Measurements from ENCODE around the gene ACAD10.
"Not testable (repeated sequence)": the region's sequence is repeated elsewhere in the genome, so short reads cannot be mapped to it uniquely, and the experiment has no call there.

ACAD10 gene

GRCh38 chr12:111748867-111749266 is 63.0 kb downstream of the ACAD10 start:
- DNase-seq (ENCODE audit: low read depth in 2 of 3, low spot score in 2 of 3) = no peak

DNA sequence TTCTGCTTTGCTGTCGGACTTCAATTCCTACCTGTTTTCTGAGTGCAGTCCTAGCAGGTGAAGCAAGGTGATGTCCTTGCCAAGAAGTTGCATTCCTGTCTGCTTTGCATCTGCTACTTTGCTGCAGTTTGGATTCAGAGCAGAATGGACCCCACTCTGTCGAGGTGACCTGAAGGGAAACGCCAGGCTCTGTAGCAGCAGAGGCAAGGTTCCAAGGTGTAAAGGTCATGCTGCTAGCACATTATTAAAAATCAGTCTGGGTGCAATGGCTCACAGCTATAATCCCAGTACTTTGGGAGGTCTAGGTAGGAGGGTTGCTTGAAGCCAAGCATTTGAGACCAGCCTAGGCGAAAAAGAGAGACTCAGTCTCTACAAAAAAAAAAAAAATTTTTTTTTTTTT is 63.5 kb downstream of the ACAD10 start:
- DNase-seq (ENCODE audit: low read depth in 2 of 3, low spot score in 2 of 3) = no peak

GRCh38 chr12:111753144-111753881 is 67.5 kb downstream of the ACAD10 start:
- DNase-seq (ENCODE audit: low read depth in 2 of 3, low spot score in 2 of 3) = no peak

- DNase-seq (ENCODE audit: low read depth in 2 of 3, low spot score in 2 of 3) = no peak
Observed at GRCh38 chr12:111754671-111755070, 68.8 kb downstream of the ACAD10 start.

DNA sequence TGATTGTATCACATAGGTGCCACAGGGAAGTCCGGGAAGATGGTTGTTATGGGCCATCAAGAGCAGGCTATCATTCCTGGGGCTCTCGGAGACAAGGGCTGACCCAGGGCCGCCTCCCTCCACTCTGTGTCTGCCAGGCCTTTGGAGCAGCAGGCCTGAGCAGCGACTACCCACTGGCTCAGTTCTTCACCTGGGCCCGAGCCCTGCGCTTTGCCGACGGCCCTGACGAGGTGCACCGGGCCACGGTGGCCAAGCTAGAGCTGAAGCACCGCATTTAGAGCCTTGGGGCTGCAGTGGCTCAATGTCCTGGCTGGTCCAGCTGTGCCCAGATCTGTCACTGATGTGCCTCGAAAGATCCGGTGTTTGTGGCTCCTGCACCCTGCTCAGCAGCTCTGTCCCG is 70.3 kb downstream of the ACAD10 start:
- DNase-seq (ENCODE audit: low read depth in 2 of 3, low spot score in 2 of 3) = no peak

DNA sequence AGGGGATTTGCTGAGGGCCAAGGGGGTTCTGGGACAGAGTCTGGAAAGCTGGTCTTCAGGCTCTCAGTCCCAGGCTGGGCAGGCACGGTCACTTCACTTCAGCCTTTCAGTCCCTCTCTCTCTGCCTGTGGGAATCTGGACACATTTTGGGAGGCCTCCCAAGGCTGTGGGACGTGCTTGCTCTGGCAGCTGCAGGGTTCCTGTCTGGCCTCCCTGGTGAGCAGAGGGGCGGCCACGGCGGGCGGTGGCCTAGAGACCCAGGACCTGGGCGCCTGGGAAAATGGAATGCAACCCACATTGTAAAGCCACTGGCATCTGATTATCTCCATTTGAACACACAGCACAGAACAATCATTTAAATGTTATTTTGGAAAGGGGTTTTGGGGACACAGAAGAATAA is 70.8 kb downstream of the ACAD10 start:
- no peak for DNase-seq (ENCODE audit: low read depth in 2 of 3, low spot score in 2 of 3)

DNA sequence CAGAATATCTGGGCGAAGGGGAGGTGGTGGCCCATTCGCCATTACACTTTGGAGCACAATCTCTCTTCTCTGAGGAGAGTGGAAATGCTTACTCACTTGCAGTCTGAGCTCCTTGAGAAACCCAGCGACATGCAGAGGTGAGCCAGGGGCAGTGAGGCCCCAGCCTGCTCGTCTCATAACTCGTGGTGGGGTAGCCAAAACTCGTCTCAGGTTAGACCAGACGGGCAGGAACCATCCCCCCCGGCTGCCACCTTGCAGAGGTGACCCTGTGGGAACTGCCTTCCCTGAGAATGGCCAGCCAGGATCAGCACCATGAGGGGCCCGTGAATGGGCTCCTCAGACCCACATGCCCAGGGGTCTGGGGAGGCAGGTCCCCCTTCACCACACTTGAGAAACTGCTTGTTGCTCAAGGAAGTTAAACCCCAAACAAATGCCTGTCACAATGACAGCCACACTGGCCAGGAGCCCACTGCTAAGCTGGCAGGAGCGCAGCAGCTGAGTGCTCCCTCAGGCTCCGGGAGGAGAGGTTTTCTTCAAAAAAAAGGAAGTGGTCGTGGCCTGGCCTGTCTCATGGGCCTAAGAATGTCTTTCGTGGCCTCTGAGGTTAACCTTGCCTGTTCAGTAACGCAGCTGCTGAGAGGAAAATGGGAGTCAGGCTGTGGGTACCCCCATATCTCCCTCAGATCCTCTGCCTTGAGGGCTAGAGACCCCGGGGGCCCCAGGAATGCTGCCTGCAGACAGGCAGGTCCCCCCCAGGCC is 71.7 kb downstream of the ACAD10 start:
- DNase-seq (ENCODE audit: low read depth in 2 of 3, low spot score in 2 of 3) = no peak

- no peak for DNase-seq (ENCODE audit: low read depth in 2 of 3, low spot score in 2 of 3)
Observed at GRCh38 chr12:111758120-111758561, 72.3 kb downstream of the ACAD10 start.

GRCh38 chr12:111759271-111759670 is 73.4 kb downstream of the ACAD10 start:
- no peak for DNase-seq (ENCODE audit: low read depth in 2 of 3, low spot score in 2 of 3)

- no peak for DNase-seq (ENCODE audit: low read depth in 2 of 3, low spot score in 2 of 3)
Observed at GRCh38 chr12:111759991-111760390, 74.1 kb downstream of the ACAD10 start.

DNA sequence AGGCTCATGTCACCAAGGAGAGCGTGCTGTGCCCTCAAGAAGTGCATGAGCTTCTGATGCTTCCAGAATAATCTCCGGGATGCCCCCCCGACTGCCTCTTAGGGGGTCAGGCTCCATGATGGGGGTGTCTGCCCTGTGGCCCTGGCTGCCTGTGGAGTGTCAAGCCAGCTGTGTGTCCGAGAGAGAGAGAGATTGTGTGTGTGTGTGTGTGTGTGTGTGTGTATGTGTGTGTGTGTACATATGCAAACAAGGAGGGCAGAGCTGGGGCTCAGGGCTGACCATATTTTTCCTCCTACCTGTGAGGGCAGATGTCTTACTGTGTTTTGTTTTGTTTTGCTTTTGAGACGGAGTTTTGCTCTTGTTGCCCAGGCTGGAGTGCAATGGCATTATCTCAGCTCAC is 75.2 kb downstream of the ACAD10 start:
- no peak for DNase-seq (ENCODE audit: low read depth in 2 of 3, low spot score in 2 of 3)

- no peak for DNase-seq (ENCODE audit: low read depth in 2 of 3, low spot score in 2 of 3)
Observed at GRCh38 chr12:111761706-111762105, 75.9 kb downstream of the ACAD10 start.

GRCh38 chr12:111763552-111763951 is 77.7 kb downstream of the ACAD10 start:
- DNase-seq (ENCODE audit: low read depth in 2 of 3, low spot score in 2 of 3) = not testable (repeated sequence)

- DNase-seq (ENCODE audit: low read depth in 2 of 3, low spot score in 2 of 3) = no peak
Observed at GRCh38 chr12:111764120-111764821, 78.4 kb downstream of the ACAD10 start.

DNA sequence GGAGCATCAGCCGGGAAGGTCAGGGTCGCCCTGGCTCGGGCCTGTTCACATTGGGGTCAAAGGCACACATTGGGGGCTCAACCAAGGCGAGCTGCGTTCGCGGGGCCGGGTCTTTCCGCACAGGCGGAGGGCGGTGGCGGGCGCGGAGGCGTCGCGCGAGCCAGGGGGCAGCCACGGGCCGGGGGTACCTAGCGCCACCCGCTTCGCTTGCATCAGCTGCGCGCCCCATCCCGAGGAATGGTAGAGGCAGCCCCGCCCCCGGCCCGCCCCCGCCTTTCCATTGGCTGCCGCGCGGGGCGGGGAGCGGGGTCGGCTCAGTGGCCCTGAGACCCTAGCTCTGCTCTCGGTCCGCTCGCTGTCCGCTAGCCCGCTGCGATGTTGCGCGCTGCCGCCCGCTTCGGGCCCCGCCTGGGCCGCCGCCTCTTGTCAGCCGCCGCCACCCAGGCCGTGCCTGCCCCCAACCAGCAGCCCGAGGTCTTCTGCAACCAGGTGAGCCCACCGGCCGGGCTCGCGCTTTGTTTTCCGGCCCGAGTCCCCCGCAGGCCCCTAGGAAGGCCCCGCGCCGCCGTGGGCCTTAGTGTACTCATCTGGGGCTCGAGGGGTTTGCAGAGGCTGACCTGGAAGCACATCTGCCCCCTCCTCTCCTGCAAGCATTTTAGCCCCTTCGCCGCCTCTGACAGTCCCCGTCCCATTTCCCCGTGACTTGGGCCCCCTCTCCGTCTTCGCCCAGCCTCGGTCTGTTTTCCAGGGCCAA is 80.9 kb downstream of the ACAD10 start, which contains the start of gene ALDH2:
Gene ALDH2, plus strand, starts transcription at position 326 of the 754 bp plus-strand sequence. Its CDS starts 50 bp downstream, at position 376.
- peak in 1 of 3 experiments; percentile 27 for DNase-seq (ENCODE audit: low read depth in 2 of 3, low spot score in 2 of 3)

DNA sequence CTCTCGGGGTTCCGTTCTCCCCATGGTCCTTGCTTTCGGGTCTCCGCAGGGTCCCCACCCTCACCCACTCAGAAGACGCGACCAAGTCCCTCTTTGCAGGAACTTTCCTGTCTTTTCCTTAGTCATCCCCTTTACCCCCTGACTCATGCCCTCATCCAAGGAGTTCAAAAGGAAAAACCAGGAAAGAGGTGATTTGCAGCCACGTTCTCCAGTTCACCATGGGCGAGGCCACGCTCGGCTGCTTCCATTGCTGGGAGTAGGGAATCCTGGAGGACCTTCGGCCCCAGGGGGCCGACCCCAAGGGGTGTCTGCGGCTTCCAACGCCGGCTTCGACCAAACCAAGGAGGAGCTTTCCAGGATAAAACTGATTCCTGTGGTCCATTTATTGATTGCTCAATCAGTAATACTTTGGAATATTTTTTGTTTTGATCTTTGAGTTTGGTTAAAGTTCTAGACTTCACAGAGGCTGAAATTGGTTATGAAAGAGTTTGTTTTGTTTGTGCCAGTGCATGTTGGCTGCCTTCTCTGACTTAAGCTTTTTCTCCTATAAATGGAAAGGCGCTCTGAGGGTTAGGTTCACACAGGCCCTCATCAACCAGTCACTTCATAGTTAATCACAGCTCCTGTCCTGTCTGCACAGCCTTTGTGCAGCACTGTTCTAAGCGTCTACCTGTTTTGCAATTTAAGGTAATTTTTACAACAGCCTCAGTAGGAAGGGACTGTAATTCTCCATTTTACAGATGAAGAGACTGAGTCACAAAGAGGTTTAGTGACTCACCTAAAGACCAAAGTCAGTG is 81.7 kb downstream of the ACAD10 start:
- no peak for DNase-seq (ENCODE audit: low read depth in 2 of 3, low spot score in 2 of 3)

GRCh38 chr12:111768159-111768895 is 82.5 kb downstream of the ACAD10 start:
- DNase-seq (ENCODE audit: low read depth in 2 of 3, low spot score in 2 of 3) = no peak

DNA sequence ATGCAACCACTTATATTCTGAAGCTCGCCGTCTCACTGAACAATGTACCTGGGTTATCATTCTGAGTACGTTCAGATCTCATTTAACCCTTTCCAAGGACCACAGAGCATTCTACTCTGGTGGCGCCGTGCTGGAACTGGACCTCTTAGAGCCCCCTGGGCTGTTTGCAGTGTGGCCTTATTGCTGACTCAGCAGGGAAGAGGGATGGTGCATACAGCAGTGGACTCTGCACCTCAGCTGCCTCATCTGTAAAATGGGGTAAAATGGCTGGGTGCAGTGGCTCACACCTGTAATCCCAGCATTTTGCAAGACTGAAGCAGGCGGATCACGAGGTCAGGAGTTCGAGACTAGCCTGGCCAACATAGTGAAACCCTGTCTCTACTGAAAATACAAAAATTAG is 83.7 kb downstream of the ACAD10 start:
- no peak for DNase-seq (ENCODE audit: low read depth in 2 of 3, low spot score in 2 of 3)

DNA sequence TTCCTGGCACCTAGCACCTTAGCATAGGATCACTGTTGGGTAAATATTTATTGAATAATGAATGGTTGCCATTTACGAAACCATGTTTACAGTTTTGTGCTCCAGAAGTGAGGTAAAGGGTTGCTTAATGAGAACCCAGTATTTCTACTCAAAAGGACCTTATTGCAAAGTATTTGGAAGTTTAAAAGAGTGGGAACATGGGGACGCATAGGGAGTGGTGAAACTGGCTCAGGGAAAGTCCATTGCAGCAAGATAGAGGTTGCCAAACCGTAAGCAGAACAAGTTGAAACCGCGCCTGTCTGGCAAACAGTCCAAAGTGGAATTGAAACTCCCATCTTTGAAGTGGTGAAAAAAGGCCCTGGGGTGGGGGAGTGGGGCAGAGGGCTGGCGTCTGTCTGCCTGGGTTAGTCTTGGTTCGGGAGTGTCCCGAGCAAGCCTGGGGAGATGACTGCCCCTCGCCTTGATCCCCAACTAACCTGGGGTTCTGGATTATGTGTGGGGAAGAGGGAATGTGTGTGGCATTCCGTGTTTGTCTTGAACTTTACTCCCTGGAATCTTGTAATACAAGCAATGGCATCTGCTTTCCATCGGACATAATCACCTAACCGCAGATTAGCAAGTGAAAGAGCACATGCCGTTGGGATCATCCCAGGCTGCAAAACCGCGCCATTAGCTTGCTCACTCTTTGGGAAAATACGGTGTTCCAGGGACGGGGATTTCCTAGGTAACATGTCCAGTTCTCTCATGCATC is 88.1 kb downstream of the ACAD10 start:
- DNase-seq (ENCODE audit: low read depth in 2 of 3, low spot score in 2 of 3) = no peak

All from activated CD8-positive, alpha-beta memory T cell treated with anti-CD3 and anti-CD28 coated beads for 48 hours (primary cell).